Retinal pigment epithelial cell (primary cell): Measurements from ENCODE around the gene UNC80.

ENCODE experiments used
- DNase-seq: peaks from one replicate; pipeline ENCODE4 v3.0.0-alpha.2; 2010; ENCODE audit warnings: low read depth
- H3K4me3 ChIP-seq: 2 replicates; pipeline ENCODE4 v1.5.1; 2011; ENCODE audit warnings: mild to moderate bottlenecking, low read length, control low read depth, moderate library complexity
- TF ChIP-seq, protein P1 (sequence below): conservative IDR thresholded peaks from 2 replicates; pipeline ENCODE4 v1.5.1; 2011; ENCODE audit warnings: low read depth, low read length, control low read depth, inconsistent platforms

The UNC80 gene

DNA sequence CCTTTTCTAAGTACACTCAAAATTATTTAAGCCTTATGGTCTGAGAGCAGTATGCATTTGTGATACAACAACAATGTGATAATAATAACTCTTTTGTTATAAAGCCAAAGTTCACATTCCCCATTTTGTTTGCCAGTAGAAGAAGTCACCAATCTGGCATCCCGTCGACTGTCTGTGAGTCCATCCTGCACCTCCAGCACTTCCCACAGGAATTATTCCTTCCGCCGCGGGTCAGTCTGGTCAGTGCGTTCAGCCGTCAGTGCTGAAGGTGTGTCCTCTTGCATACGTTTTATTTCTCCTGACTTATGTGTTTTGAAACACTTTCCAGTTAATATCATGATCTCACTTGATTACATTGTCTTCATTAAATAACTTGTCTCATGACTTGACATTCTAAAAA lies 150.5 kb downstream of the UNC80 start:
- TF ChIP-seq, protein P1, sequence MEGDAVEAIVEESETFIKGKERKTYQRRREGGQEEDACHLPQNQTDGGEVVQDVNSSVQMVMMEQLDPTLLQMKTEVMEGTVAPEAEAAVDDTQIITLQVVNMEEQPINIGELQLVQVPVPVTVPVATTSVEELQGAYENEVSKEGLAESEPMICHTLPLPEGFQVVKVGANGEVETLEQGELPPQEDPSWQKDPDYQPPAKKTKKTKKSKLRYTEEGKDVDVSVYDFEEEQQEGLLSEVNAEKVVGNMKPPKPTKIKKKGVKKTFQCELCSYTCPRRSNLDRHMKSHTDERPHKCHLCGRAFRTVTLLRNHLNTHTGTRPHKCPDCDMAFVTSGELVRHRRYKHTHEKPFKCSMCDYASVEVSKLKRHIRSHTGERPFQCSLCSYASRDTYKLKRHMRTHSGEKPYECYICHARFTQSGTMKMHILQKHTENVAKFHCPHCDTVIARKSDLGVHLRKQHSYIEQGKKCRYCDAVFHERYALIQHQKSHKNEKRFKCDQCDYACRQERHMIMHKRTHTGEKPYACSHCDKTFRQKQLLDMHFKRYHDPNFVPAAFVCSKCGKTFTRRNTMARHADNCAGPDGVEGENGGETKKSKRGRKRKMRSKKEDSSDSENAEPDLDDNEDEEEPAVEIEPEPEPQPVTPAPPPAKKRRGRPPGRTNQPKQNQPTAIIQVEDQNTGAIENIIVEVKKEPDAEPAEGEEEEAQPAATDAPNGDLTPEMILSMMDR: no peak
- DNase-seq: no peak
- no peak overlapping the region for H3K4me3 ChIP-seq

- no peak for DNase-seq
- H3K4me3 ChIP-seq: no peak overlapping the region
- TF ChIP-seq, protein P1: no peak
Observed at GRCh38 chr2:209929369-209929768, 157.7 kb downstream of the UNC80 start.

DNA sequence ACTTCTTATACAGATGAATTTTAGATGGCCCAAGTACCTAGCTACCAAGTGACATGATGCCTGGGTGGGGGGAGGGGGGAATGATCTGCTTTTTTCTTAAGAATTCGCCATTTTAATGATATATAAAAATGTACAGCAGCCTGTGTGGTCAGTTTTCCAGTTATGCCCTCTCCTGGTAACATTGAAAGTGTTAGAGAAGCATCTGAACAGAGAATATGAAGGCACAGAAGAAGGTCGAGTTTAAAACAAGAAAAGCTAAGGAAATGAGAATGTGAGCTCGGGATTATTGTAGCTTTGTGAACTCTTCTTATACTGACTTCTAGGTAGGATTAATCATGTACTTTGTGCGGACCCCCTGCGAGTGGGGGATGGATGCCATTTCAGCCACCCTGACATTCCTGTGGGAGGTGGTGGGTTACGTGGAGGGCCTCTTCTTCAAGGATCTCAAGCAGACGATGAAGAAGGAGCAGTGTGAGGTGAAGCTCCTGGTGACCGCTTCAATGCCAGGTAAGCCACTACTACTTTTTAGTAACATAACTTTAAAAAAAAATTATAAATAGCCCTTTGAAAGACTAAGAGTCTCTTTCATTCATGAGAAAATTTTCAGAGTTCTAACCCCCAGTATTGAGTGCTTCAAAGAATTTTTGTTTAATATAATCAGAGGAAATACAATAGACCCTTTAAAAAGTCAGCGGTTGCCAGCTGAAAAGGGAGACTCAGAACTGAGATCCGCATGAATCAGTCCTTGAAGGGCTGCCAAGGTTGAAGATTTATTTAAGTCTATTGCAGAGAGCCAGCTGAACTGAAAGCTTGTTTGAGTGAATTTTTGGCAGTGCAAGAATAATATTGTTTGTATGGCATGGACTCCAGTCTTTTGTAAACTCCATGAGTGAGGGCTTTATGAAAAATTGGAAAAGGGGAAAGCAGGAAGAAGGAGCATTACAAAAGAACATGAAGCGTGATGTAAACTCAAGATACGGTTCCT lies 162.2 kb downstream of the UNC80 start:
- TF ChIP-seq, protein P1: peak; percentile 18
- DNase-seq: peak; percentile 94
- H3K4me3 ChIP-seq: peak overlapping the region; percentile 19

GRCh38 chr2:209936106-209936666 lies 164.6 kb downstream of the UNC80 start:
- no peak overlapping the region for H3K4me3 ChIP-seq
- no peak for DNase-seq
- TF ChIP-seq, protein P1: peak; percentile 47

- H3K4me3 ChIP-seq: no peak overlapping the region
- TF ChIP-seq, protein P1: no peak
- DNase-seq: no peak
Observed at GRCh38 chr2:209937893-209938292, 166.3 kb downstream of the UNC80 start.

DNA sequence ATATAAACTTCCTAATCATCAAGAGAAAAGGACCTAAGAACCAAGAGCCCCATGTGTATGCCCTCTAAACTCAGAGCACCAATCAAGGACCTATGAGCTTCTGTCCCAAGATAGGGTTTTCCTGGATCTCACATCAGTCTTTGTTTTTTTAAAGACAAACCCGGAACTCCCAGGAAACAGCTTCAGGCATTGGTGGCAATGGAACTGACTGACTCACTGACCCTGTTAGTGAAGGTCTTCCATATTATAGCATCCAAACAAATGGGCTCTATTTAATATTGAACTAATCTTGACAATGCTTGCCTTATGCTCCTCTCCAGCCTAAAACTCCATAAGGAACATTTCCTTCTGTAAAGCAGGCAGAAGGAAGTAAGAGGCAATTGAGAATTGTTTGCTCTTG lies 167.3 kb downstream of the UNC80 start:
- DNase-seq: no peak
- TF ChIP-seq, protein P1: no peak
- no peak overlapping the region for H3K4me3 ChIP-seq
